Measurements from ENCODE around the gene HHATL.

Gene HHATL

DNA sequence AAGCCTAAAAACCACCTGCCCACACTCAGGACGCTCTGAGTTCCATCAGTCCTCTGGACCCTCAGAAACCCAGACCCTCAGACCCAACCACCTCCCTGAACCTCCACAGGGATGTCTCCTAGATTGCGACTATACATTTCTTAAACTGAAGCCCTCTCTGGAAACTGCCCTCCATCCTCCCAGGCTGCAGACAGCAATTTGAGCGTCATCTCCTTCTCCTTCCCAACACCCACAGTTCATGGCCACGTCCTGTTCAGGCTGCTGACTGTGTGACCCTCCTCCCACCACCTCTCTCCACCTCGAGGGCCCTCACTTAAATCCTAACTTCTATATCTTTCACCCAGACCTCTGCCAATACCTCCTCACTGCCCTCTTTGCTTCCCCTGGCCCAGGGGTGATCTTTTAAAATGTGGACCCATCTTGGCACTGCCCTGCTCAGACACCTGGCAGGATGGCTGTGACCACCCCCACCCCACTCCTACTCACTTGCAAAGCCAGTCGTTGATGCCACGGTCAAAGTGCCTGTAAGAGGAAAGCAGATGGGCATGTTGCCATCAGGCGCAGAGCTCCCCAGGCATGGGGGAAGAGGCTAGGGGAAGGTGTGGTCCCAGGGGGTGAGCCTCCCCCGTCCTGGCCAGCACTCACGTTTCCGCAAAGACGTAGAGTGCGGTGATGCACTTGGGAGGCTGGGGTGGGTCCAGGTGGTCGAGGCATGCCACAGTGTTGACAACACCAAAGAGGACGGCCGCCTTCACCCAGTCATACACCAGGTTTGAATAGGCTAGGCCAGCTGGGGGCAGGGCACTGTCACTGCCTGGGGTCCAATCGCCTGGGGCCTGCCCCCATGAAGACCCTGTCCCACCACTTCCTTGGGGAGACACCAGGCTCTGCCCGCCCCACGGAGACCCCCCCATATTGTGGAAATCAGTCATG is 6.0 kb downstream of the HHATL start:
- no peak for DNase-seq

DNA sequence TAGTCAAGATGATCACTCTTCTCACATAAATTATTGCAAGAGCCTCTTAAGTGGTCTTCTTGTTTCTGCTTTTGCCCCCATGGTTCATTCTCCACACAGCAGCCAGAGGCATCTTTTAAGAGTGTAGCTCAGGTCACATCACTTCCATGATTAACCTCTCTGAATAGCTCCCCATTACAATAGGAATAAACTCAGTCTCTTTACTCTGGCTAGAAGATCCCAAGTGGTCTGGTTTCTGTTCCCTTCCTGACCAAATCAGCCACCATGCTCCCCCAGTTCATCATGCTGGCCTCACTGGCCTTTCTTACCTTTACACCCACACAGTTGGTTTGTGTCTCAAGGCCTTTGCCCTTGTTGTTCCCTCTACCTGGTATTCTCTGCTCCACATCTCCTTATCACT is 8.2 kb downstream of the HHATL start:
- DNase-seq, result no peak

DNA sequence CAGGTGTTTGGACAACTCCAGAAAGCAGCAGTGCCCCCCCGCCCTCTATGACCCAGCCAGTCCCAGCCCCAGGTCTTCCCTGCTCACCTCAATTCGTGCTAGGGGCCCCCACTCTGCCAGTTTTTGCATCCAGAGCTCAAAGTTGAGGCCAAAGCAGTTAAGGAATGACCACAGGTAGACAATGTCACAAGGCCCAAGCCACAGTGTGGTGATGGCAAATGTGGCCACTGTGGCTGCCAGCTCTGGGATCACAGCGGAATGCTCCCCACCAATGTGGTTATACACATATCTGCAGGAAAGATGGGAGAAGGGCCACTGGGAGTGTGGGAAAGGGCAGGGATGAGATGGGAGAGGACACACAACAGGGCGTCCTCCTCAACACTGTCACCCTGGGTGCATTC is 9.1 kb downstream of the HHATL start:
- no peak for DNase-seq

DNA sequence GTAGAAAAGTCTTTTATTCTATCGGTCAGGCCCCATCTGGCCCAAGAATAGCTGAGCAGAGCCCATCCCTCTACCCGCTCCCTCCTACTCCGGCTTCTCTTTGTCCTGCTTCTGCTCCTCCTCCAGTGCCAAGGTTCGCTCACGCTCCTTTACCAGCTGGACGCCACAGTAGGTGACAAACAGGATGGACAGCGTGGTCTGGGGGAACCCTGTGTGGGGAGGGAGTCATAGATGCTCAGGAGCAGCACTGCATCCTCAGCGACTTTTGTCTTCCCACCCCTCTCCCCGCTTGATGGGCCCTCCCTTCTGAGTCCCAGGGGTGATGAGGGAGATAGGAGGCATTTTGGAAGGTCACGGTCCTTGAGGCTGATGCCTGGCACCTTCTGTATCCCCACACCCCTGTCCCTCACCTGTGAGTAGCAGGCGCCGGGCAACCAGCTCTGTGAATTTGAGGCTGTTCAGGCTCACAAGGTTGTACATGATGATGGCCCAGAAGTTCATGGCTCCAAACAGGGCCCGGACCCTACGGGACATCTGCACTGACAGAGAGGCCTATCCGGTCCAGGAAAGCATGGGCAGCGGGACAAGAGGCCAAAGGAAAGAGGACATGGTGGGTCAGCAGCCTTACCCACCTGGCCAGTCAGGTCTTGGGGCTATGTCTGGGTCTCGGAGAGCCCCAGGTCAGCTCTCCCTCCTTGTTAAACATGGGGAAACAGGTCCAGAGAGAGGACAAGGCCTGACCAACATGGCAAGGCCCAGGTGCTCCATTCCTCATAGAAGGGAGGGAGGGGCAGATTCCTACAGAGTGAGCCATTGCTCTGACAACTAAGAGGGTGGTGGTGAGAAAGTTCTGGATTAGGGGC is 9.7 kb downstream of the HHATL start:
- no peak for DNase-seq

DNA sequence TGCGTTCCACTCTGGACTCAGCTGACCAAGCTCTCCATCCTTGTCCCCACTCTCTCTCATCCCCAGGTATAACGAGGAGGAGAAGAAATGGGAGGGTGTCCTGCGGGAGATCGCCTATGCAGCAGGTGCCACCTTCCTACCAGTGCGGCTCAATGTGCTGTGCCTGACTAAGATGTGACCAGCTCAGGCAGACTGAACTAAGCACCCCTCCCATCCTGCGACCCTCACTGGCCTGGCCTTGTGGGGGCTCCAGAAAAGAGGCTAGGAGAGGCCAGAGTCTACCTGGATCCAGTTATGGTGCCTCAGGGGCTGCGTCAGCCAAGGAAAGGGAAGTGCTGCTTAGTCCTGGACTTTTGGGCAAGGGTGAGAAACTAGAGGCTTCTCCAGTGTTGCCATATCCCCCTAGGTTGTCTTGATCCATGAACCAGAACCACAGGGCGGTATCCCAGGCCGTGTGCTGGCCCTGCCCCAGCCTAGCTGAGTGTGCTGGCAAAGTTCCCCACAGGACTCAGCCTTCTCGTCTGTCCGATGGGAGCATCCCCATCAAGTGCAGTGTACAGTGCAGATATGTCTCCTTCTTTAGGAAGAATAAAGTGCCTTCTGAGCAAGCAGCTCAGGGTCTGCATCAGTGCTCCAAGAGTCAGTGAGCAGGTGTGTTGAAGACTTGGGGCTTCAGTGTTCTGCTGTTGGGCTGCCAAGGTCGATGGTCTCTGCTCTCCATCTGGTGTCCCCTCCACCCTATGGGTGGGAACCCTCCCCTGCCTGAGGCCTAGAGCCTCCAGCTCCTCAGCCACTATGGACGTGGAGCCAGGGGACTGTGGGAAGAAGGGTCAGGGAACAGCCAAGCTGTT is 10.6 kb downstream of the HHATL start:
- no peak for DNase-seq

DNA sequence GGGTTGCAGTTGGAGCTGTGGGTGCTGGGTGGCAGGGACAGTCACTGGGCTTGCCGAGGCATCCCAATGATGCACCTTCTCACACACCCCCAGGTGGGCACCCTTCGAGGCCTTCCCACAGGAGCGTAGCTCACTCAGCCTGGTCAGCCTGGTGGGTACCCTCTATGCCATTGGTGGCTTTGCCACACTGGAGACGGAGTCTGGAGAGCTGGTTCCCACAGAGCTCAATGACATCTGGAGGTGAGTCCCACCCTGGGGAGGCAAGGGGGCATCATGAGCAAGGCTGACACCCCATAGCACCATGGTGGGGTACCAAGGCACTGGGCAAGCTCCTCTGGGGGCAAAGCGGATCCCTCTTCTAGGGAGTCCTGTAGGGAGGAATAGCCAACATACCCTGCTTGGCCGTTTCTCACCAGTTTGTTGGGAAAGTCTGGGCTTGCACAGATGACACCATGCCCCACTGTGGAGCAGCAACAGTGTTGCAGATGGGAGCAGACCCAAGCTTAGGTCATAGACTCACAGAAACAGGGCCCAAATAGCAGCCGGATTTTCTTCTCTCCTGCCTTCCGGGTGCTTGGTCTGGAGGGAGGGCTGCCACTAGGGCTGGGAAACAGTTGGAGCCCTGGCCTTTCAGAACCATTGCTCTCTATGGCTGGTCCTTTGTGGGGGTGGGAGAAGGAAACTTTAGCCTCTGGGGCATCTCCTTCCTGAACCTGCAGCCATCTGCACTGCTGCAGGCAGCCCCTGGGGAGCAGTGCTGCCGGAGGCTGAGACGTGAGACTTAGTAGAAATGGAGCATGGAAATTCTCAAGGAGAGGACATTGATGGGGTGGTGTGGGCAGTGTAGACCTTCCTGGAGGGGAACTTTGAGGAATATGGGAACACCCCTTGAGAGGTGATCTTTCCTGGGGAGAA is 11.6 kb downstream of the HHATL start:
- DNase-seq, result no peak

DNA sequence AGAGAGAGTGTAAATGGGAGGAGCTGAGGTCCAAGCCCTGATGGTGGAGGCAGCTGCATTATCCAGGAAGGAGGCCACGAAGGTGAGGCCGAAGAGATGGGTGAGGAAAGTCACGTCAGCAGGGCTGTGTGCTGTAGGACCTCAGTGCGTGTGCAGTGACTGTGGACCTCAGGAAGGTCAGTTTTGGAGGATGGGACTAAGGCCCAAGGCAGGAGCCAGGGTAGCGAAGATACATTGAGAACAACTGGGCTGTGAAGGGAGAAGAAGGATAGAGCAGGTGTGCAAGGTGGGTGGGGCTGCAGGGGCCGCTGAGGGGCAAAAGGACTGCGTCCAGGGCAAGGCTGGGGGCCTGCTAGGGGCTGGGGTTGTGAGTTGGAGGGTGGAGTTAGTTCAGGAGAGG is 12.4 kb downstream of the HHATL start:
- no peak for DNase-seq

DNA sequence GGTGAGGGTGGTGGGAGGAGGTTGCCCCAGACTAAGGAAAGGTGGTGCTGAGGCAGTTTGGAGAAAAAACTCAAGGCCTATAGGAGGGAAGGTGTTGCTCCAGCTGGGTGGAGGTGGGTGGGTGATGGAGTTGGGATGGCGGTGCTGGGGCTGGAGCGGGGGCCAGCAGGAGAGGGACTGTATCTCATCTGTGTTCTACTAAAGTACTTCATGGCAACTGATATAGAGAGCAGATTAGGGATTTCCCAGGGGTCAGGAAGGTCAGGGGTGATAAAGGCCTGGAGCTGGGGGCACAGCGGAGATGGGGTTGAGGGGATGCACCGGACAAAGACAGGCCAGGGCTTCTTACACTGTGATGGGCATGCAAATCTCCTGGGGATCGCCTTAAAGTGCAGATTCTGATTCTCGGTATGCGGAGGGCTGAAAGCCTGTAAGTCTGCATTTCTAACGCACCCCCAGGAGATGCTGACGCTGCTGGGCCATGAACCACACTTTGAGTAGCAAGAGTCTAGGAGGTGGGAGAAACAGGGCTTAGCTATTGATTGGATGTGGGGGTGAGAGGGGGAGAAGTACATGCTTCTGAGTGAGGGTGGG is 13.1 kb downstream of the HHATL start:
- no peak for DNase-seq

DNA sequence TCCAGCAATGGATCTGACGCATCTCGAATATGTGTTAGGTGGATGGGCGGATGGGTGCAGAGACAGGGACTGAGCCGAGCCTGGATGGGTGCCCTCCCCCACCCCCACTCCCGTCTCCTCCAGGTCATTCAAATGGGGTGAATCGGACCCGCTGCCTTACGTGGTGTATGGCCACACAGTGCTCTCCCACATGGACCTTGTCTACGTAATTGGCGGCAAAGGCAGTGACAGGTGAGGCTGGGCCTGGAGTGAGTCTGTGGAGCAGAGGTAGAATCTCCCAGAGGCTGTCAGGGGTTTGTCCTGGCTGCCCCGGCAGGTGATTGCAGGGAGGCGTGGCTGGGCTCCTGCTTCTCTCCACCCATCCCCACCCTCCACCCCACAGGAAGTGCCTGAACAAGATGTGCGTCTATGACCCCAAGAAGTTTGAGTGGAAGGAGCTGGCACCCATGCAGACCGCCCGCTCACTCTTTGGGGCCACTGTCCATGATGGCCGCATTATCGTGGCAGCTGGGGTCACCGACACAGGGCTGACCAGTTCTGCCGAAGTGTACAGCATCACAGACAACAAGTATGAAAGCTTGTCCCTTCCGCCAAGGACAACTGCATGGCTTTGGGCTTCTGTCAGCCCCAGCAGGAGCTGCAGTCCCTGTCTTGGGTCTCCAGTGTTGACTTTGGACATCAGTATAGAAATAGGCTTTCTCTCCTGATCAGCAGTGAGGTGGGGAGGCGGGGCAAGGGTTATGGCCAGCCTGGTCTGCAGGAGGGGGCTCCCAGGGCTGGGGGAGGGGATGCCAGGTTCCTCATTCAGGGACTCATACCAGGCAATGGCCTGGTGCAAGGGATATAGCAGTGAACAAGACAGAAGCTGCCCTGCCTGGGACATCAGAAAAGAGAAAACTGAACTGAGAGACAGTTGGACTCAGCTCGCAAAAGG is 13.8 kb downstream of the HHATL start:
- no peak for DNase-seq

DNA sequence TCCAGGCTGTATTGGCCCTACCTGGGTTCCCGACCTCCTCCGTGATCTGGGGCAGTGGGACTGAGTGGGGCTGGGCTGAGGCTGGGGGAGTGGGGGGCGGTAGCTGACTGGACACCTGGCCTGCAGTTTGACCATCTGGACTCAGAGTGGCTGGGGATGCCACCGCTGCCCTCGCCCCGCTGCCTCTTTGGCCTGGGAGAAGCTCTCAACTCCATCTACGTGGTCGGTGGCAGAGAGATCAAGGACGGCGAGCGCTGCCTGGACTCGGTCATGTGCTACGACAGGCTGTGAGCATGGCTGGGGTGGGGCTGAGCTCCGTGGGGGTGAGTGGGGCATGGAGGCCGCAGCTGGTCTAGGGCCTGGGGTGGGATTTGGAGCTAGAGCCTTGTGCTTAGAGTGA is 14.6 kb downstream of the HHATL start:
- DNase-seq, result no peak

DNA sequence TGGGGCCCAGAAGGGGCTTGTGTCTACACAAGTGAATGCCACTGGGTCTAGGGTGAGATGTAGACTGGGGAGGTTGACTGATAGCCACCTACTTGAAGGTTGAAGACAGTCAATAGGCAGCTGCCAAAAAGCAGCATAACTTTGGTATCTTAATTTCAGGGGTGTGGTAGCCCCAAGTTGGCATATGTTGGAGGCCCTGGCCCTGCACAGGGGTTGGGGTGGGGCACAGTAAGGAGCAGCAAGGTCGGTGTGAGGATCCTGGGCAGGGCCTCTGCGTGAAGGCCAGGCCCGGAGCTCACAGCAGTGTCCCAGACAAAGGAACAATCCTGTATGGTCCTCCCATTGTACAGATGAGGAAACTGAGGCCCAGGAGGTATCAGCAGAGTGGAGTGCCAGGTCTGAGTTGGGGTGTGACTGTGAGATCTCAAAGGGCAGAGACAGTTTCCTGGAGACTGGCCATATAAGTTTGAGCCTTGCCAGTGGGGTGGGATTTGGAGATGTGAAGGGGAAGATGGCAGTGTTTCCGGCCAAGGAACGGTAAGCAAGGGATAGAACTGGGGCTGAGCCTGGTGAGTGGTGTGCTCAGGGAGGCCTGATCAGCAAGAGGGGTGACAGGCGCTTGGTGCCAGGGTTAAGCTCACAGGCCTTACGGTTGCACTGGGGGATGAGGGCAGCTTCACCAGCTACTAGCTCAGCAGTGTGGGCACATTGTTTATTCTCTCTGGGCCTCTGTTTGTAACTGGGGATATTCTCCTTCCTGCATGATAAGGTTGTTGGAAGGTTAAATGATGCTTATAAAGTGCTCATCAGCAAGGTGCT is 15.6 kb downstream of the HHATL start:
- DNase-seq, result no peak

DNA sequence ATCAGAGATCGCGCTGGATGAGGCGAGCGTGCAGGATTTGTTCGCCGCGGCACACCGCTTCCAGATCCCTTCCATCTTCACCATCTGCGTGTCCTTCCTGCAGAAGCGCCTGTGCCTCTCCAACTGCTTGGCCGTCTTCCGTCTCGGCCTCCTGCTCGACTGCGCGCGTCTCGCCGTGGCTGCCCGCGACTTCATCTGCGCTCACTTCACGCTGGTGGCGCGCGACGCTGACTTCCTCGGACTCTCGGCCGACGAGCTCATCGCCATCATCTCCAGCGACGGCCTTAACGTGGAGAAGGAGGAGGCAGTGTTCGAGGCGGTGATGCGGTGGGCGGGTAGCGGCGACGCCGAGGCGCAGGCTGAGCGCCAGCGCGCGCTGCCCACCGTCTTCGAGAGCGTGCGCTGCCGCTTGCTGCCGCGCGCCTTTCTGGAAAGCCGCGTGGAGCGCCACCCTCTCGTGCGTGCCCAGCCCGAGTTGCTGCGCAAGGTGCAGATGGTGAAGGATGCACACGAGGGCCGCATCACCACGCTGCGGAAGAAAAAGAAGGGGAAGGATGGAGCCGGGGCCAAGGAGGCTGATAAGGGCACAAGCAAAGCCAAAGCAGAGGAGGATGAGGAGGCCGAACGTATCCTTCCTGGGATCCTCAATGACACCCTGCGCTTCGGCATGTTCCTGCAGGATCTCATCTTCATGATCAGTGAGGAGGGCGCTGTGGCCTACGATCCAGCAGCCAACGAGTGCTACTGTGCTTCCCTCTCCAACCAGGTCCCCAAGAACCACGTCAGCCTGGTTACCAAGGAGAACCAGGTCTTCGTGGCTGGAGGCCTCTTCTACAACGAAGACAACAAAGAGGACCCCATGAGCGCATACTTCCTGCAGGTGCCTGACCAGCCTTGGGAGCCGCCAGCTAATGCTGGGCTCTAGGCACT is 16.4 kb downstream of the HHATL start:
- no peak for DNase-seq

DNA sequence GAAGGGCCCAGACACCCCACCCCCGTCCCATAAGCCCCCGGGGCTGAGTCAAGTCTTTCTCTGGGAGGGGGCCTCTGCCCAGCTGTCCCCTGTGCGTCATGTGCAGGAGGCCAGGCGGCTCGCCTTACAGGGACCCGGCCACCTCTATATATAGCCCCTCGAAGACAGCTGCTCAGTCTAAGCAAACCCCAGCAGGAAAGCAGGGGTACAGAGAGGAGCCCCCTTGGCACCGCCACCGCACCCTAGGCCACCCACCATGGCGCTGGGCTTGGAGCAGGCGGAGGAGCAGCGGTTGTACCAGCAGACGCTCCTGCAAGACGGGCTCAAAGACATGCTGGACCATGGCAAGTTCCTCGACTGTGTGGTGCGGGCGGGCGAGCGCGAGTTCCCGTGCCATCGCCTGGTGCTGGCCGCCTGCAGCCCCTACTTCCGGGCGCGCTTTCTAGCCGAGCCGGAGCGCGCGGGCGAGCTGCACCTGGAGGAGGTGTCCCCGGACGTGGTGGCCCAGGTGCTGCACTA is 17.2 kb downstream of the HHATL start, which contains the start of gene KLHL40:
TSS of gene KLHL40 (plus strand) at position 175 of the 519 bp plus-strand sequence. CDS start at position 257, 82 bp downstream.
- no peak for DNase-seq

DNA sequence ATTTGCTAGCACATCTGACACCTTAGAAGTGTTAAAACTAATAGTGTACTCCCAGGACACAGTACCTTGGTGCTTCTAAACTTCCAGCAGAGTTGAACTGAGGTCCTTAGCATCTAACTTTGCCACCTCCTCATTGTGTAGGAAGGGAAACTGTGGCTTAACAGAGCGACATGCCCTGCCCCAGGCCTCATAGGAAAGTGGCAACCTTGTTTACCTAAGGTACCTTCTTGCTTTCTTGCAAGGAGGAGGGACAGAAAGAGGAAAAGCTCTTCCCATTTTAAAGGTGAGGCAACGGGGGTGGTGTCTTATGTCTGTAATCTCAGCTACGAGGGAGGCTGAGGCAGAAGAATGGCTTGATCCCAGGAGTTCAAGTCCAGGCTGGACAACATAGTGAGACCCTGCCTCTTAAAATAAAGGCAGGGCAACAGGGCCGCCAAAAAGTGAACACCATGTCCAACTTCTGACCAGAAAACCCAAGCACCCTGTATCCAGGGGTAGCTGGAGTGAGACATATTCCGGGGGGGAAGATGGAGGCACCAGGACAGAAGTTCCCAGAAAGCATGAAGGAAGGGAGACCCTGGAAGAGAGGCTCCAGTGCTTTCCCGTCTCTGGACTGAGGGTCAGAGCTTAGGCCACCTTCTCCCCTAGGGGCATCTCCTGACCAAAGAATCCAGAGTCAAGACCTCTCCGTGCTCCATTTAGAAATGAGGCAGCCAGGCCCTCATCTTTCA is 17.8 kb downstream of the HHATL start:
- DNase-seq, result no peak

DNA sequence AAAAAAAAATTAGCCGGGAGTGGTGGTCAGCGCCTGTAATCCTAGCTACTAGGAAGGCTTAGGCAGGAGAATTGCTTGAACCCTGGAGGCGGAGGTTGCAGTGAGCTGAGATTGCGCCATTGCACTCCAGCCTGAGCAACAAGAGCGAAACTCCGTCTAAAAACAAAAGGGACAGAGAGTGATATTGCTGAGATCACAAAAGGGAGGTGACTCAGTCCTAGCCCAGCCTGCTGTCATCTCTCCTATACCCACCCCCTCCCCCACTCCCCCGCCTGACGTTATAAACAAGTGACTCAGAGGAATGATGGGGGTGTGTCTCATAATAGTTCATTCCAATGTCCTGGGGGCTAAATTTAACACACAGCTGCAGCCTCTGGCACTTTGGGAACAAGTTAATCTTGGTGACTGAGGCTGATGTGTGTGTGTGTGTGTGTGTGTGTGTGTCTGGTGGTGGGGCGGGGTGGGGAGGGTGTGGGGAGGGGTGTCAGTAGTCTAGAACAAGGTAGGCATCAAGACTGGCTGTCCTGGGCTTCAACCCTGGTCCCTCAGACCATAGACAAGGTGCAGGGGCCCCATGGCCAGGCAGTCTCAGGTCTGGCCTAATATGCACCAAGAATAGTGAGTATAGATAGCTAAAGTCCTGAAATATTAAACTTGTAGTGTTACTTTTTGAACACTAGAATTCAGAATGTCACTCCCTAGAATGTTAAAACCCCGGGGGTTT is 18.6 kb downstream of the HHATL start:
- no peak for DNase-seq

Data from T-helper 9 cell (primary cell).